AG10803 (cell line): ENCODE data around the gene SLC25A1.

ENCODE experiments used
- DNase-seq: peaks from one replicate; pipeline ENCODE4 v3.0.0; 2010; ENCODE audit warnings: low read depth
- H3K4me3 ChIP-seq: 2 replicates; pipeline ENCODE4 v1.5.1; 2011; ENCODE audit warnings: mild to moderate bottlenecking, low read length, control low read depth
- CTCF ChIP-seq: conservative IDR thresholded peaks from 2 replicates; pipeline ENCODE4 v1.5.1; 2011; ENCODE audit warnings: mild to moderate bottlenecking, low read length, control low read depth, inconsistent platforms

The SLC25A1 gene

GRCh38 chr22:19223110-19223509 is 44.6 kb upstream of the SLC25A1 start:
- no peak for TF ChIP-seq CTCF
- H3K4me3 ChIP-seq: no peak overlapping the region
- DNase-seq: no peak

- H3K4me3 ChIP-seq: no peak overlapping the region
- TF ChIP-seq CTCF: no peak
- DNase-seq: no peak
Observed at GRCh38 chr22:19222242-19223005, 43.9 kb upstream of the SLC25A1 start.

- TF ChIP-seq CTCF: no peak
- no peak overlapping the region for H3K4me3 ChIP-seq
- no peak for DNase-seq
Observed at GRCh38 chr22:19220867-19221266, 42.3 kb upstream of the SLC25A1 start.

GRCh38 chr22:19218541-19219233 is 40.2 kb upstream of the SLC25A1 start:
- no peak overlapping the region for H3K4me3 ChIP-seq
- TF ChIP-seq CTCF: no peak
- no peak for DNase-seq

GRCh38 chr22:19216579-19216978 is 38.0 kb upstream of the SLC25A1 start:
- DNase-seq: no peak
- no peak overlapping the region for H3K4me3 ChIP-seq
- no peak for TF ChIP-seq CTCF

- H3K4me3 ChIP-seq: no peak overlapping the region
- no peak for TF ChIP-seq CTCF
- DNase-seq: no peak
Observed at GRCh38 chr22:19215360-19215759, 36.8 kb upstream of the SLC25A1 start.

- DNase-seq: peak; percentile 49
- no peak overlapping the region for H3K4me3 ChIP-seq
Observed at GRCh38 chr22:19214078-19214473, 35.5 kb upstream of the SLC25A1 start.

More at GRCh38 chr22:19214078-19214473, 35.5 kb upstream of the SLC25A1 start:
- TF ChIP-seq CTCF: no peak
